Liver (tissue), 9 donors: ENCODE results near the gene PARD3. TPM values are rescaled to one million over a fixed set of nuclear protein-coding genes. Genes with fewer than 3 reads are reported as not detected.

Experiments used
- DNase-seq: peaks from one replicate; pipeline ENCODE4 v3.0.0-alpha.2; 2017; ENCODE audit warnings: low spot score
- H3K27ac ChIP-seq, 2 donors: one replicate each; pipeline ENCODE4 v1.7.0; 2013; ENCODE audit warnings: inconsistent platforms in 2 of 2, low read length in 2 of 2, control low read depth in 1 of 2, low read depth in 1 of 2, mild to moderate bottlenecking in 1 of 2
- H3K27me3 ChIP-seq, 4 donors: one replicate each; pipeline versions ENCODE4 v1.6.1 to v1.7.0; 2013; ENCODE audit warnings: low read length in 3 of 4, inconsistent platforms in 1 of 4, mild to moderate bottlenecking in 1 of 4, moderate library complexity in 1 of 4; ENCODE audit not compliant: control insufficient read depth in 4 of 4, insufficient read depth in 4 of 4
- H3K36me3 ChIP-seq, 4 donors: one replicate each; pipeline versions ENCODE4 v1.6.1 to v1.7.0; 2013; ENCODE audit warnings: low read length in 3 of 4, mild to moderate bottlenecking in 3 of 4, low read depth in 1 of 4, moderate library complexity in 1 of 4; ENCODE audit not compliant: control insufficient read depth in 4 of 4, insufficient read depth in 3 of 4
- H3K4me1 ChIP-seq, 4 donors: one replicate each; pipeline versions ENCODE4 v1.6.1 to v1.7.0; 2013; ENCODE audit warnings: low read length in 3 of 4, mild to moderate bottlenecking in 3 of 4, moderate library complexity in 1 of 4; ENCODE audit not compliant: control insufficient read depth in 4 of 4, insufficient read depth in 4 of 4
- H3K4me3 ChIP-seq, 3 donors: one replicate each; pipeline versions ENCODE4 v1.6.1 to v1.7.0; 2013; ENCODE audit warnings: low read length in 3 of 3, control low read depth in 1 of 3, low read depth in 1 of 3, mild to moderate bottlenecking in 1 of 3
- H3K9ac ChIP-seq, 2 donors: one replicate each; pipeline ENCODE4 v1.7.0; 2013; ENCODE audit warnings: low read length in 2 of 2, mild to moderate bottlenecking in 2 of 2, moderate library complexity in 2 of 2, control low read depth in 1 of 2, low read depth in 1 of 2
- H3K9me3 ChIP-seq, 4 donors: one replicate each; pipeline versions ENCODE4 v1.6.1 to v1.7.0; 2013; ENCODE audit warnings: low read length in 3 of 4; ENCODE audit not compliant: control insufficient read depth in 4 of 4
- CTCF ChIP-seq: fragments of 150-350 bp; IDR thresholded peaks from 2 replicates; pipeline ENCODE4 v1.5.1; 2017; ENCODE audit warnings: improper control_type of control experiment, low read depth, low read length; ENCODE audit not compliant: missing input control
- EGR1 ChIP-seq, 2 donors: IDR thresholded peaks; 2 replicates each; pipeline ENCODE4 v1.6.1; 2016 to 2018; ENCODE audit warnings: antibody characterized with exemption in 2 of 2, low read depth in 2 of 2
- FOXA1 ChIP-seq: IDR thresholded peaks from 2 replicates; pipeline ENCODE4 v1.6.1; 2016; ENCODE audit warnings: antibody characterized with exemption
- FOXA2 ChIP-seq: IDR thresholded peaks from 2 replicates; pipeline ENCODE4 v1.6.1; 2016; ENCODE audit warnings: antibody characterized with exemption
- GABPA ChIP-seq, 2 donors: IDR thresholded peaks in 1 of 2; conservative IDR thresholded peaks in 1 of 2; 2 replicates each; pipeline ENCODE4 v1.6.1; 2016; ENCODE audit warnings: antibody characterized with exemption in 2 of 2, mild to moderate bottlenecking in 1 of 2, moderate library complexity in 1 of 2
- HNF4A ChIP-seq, 2 donors: conservative IDR thresholded peaks; 2 replicates each; pipeline ENCODE4 v1.6.1; 2016; ENCODE audit warnings: antibody characterized with exemption in 2 of 2, mild to moderate bottlenecking in 2 of 2
- HNF4G ChIP-seq: IDR thresholded peaks from 2 replicates; pipeline ENCODE4 v1.6.1; 2016; ENCODE audit warnings: antibody characterized with exemption
- JUND ChIP-seq, 2 donors: IDR thresholded peaks; 2 replicates each; pipeline ENCODE4 v1.6.1; 2016; ENCODE audit warnings: antibody characterized with exemption in 2 of 2
- MAX ChIP-seq: IDR thresholded peaks from 2 replicates; pipeline ENCODE4 v1.6.1; 2016; ENCODE audit warnings: antibody characterized with exemption
- NR2F2 ChIP-seq: IDR thresholded peaks from 2 replicates; pipeline ENCODE4 v1.6.1; 2016; ENCODE audit warnings: antibody characterized with exemption
- RAD21 ChIP-seq, 2 donors: IDR thresholded peaks; 2 replicates each; pipeline ENCODE4 v1.6.1; 2016; ENCODE audit warnings: antibody characterized with exemption in 2 of 2, mild to moderate bottlenecking in 2 of 2
- REST ChIP-seq: IDR thresholded peaks from 2 replicates; pipeline ENCODE4 v1.6.1; 2016; ENCODE audit warnings: antibody characterized with exemption, mild to moderate bottlenecking
- SP1 ChIP-seq: IDR thresholded peaks from 2 replicates; pipeline ENCODE4 v1.6.1; 2018; ENCODE audit warnings: antibody characterized with exemption, mild to moderate bottlenecking
- TAF1 ChIP-seq: conservative IDR thresholded peaks from 2 replicates; pipeline ENCODE4 v1.6.1; 2016; ENCODE audit warnings: antibody characterized with exemption, mild to moderate bottlenecking
- YY1 ChIP-seq: IDR thresholded peaks from 2 replicates; pipeline ENCODE4 v1.6.1; 2016; ENCODE audit warnings: antibody characterized with exemption, mild to moderate bottlenecking
- WGBS: extraction: QIAGEN DNeasy Blood & Tissue Kit; methylation state at CpG from one replicate; pipeline ENCODE4 v1.1.7; 2013; 5-methylcytosine and 5-hydroxymethylcytosine counted together
- polyA plus RNA-seq, 2 donors: library from polyadenylated mRNA; stranded (reverse) in 1 of 2; unstranded in 1 of 2; fragments of 200-250 nt in 1 of 2; fragments of >200 nt in 1 of 2; fragmentation: Nextera tagmentation in 1 of 2; extraction: Ambion mirVana in 1 of 2; gene quantifications; one replicate each; pipeline versions ENCODE4 v1.2.1 to v1.2.3, GENCODE V29; 2013 to 2015
- total RNA-seq, 2 donors: library from RNA; depleted of rRNA; stranded (reverse); fragments of >200 nt; gene quantifications; one replicate each; pipeline ENCODE4 v1.2.3, GENCODE V29; 2014
- donor health status: healthy.
- donor health status: healthy.
- donor health status: healthy.
- donor health status: healthy.
- donor health status: healthy.

PARD3 gene
- total and polyA plus RNA-seq, 4 donors: 12.3 to 43.8 (median 13.5) TPM

GRCh38 chr10:34438741-34439140 lies 376.4 kb downstream of the PARD3 start:
- no peak for DNase-seq
- Histone ChIP-seq H3K9me3 (no peaks in the 10 kb centered on the region), H3K27ac (no peak overlapping the region), H3K9ac (no peak overlapping the region), H3K27me3 (no peaks in the 10 kb centered on the region), H3K36me3 (no peaks in the 10 kb centered on the region), H3K4me3 (no peak overlapping the region), H3K4me1 (peaks cover 0 to 4% (median 0%) of the 10 kb centered on the region in 4 donors)
- 87% methylated on average over 4 of the region's 4 CpGs for WGBS
- no peak for TF ChIP-seq TAF1

- Histone ChIP-seq H3K36me3 (no peaks in the 10 kb centered on the region), H3K27me3 (no peaks in the 10 kb centered on the region), H3K4me3 (no peak overlapping the region), H3K9ac (no peak overlapping the region), H3K27ac (no peak overlapping the region), H3K9me3 (no peaks in the 10 kb centered on the region), H3K4me1 (peaks cover 0 to 4% (median 0%) of the 10 kb centered on the region in 4 donors)
- DNase-seq: no peak
- no peak for TF ChIP-seq TAF1
- TF ChIP-seq FOXA1: no peak
- TF ChIP-seq RAD21 (IDR thresholded peaks at IDR 0.05): no peak
- TF ChIP-seq REST: no peak
- WGBS: 68% methylated on average over 5 of the region's 5 CpGs
Measured at GRCh38 chr10:34437906-34438305, 377.2 kb downstream of the PARD3 start.

GRCh38 chr10:34434119-34434594 lies 380.9 kb downstream of the PARD3 start:
- H3K36me3 ChIP-seq: no peaks in the 10 kb centered on the region
- H3K27ac ChIP-seq: no peak overlapping the region
- no peaks in the 10 kb centered on the region for H3K9me3 ChIP-seq
- 73% methylated on average over 2 of the region's 2 CpGs for WGBS
- TF ChIP-seq CTCF: no peak
- no peak for TF ChIP-seq MAX
- no peak for TF ChIP-seq RAD21 (IDR thresholded peaks at IDR 0.05)
- TF ChIP-seq SP1: no peak
- no peak for TF ChIP-seq HNF4G
- TF ChIP-seq NR2F2: no peak
- no peak for TF ChIP-seq FOXA1
- TF ChIP-seq GABPA (IDR thresholded peaks at IDR 0.05 in 1 of 2, conservative IDR thresholded peaks at IDR 0.05 in 1 of 2): no peak
- no peak for TF ChIP-seq JUND (IDR thresholded peaks at IDR 0.05)
- TF ChIP-seq FOXA2: no peak
- TF ChIP-seq HNF4A (conservative IDR thresholded peaks at IDR 0.05): no peak
- no peak for TF ChIP-seq YY1
- TF ChIP-seq EGR1 (IDR thresholded peaks at IDR 0.05; ENCODE audit: low read depth in 2 of 2): no peak
- no peak for TF ChIP-seq TAF1
- H3K27me3 ChIP-seq: no peaks in the 10 kb centered on the region
- no peak overlapping the region for H3K4me3 ChIP-seq
- no peak overlapping the region for H3K9ac ChIP-seq
- DNase-seq: no peak
- peaks cover 0 to 6% (median 0%) of the 10 kb centered on the region in 4 donors for H3K4me1 ChIP-seq
